HCT116 (cell line): ENCODE measurements around the gene PLEKHG3. TPM values are rescaled to one million over a fixed set of nuclear protein-coding genes. Genes with fewer than 3 reads are reported as not detected.

Source experiments
- ATAC-seq: fragments of 200-7000 bp; cut with Tn5 transposase; 2 replicates; pipeline ENCODE4 v1.9.1; 2020; ENCODE audit warnings: mild to moderate bottlenecking, moderate library complexity
- BruUV-seq: library from RNA; stranded (reverse); fragments of 400-500 nt; replicated peaks from 2 replicates; lab custom pipeline; 2021; lab: Mats Ljungman, UMichigan
- CTCF ChIA-PET: fragments of 300-600 bp; sonication (Branson Sonifier 250); formaldehyde crosslinking; loops from one replicate; lab custom pipeline; 2021; ENCODE audit warnings: antibody characterized with exemption; lab: Charles Lee
- POLR2A ChIA-PET: fragments of 300-600, 350-600 bp; sonication (Branson Sonifier 250); formaldehyde crosslinking; loops from one replicate; lab custom pipeline; 2021; ENCODE audit warnings: antibody characterized with exemption; lab: Charles Lee
- RAD21 ChIA-PET, 2 experiments: fragments of 300-600 bp; sonication (Branson Sonifier 250); formaldehyde crosslinking; loops; one replicate each; lab custom pipeline; 2023; ENCODE audit warnings: low total read pairs in 2 of 2; ENCODE audit not compliant: uncharacterized antibody in 2 of 2, unreplicated experiment in 2 of 2, low non-redundant PET in 1 of 2; lab: Charles Lee
- DNase-seq: peaks from one replicate; pipeline ENCODE4 v3.0.0-alpha.2; 2010; ENCODE audit warnings: low read depth, low spot score
- H2AFZ ChIP-seq: fragments of 200-600 bp; shearing (Covaris generic), sonication (generic); 2 replicates; pipeline ENCODE4 v1.6.1; 2017; ENCODE audit warnings: low read depth, mixed run types, mixed read lengths, antibody characterized with exemption, low read length; ENCODE audit not compliant: poor library complexity, severe bottlenecking
- H3K27ac ChIP-seq: 2 replicates; pipeline ENCODE4 v1.5.1; 2012; ENCODE audit warnings: low read depth, low read length
- H3K27me3 ChIP-seq: fragments of 200-600 bp; sonication (generic); 2 replicates; pipeline ENCODE4 v1.6.1; 2016; ENCODE audit warnings: mixed run types, low read length, mixed read lengths; ENCODE audit not compliant: insufficient read depth
- H3K36me3 ChIP-seq, 2 experiments: fragments of 200-500 bp in 1 of 2; fragments of 200-600 bp in 1 of 2; sonication (Bioruptor generic) in 1 of 2; sonication (generic) in 1 of 2; 2 replicates each; pipeline versions ENCODE4 v1.5.1 to v1.6.1; 2014 to 2016; ENCODE audit warnings: low read length in 2 of 2, inconsistent platforms in 1 of 2, mixed read lengths in 1 of 2, mixed run types in 1 of 2; ENCODE audit not compliant: insufficient read depth in 2 of 2, control insufficient read depth in 1 of 2
- H3K4me1 ChIP-seq, 2 experiments: fragments of 200-600 bp in 1 of 2; sonication (generic) in 1 of 2; 2 replicates each; pipeline versions ENCODE4 v1.5.1 to v1.6.1; 2012 to 2017; ENCODE audit warnings: low read length in 2 of 2, inconsistent platforms in 1 of 2, mild to moderate bottlenecking in 1 of 2, mixed read lengths in 1 of 2, mixed run types in 1 of 2, moderate library complexity in 1 of 2; ENCODE audit not compliant: insufficient read depth in 2 of 2, control insufficient read depth in 1 of 2
- H3K4me2 ChIP-seq: fragments of 200-600 bp; sonication (generic); 2 replicates; pipeline ENCODE4 v1.6.1; 2017; ENCODE audit warnings: mixed run types, low read length, mixed read lengths
- H3K4me3 ChIP-seq, 2 experiments: fragments of 200-600 bp in 1 of 2; sonication (generic) in 1 of 2; replicated peaks in 1 of 2; 2 replicates each; pipeline ENCODE4 v1.5.1; 2011 to 2016; ENCODE audit warnings: low read length in 2 of 2, control low read depth in 1 of 2, low read depth in 1 of 2, mild to moderate bottlenecking in 1 of 2, mixed read lengths in 1 of 2, mixed run types in 1 of 2
- H3K79me2 ChIP-seq: fragments of 200-600 bp; sonication (generic); 2 replicates; pipeline ENCODE4 v1.6.1; 2017; ENCODE audit warnings: mild to moderate bottlenecking, mixed run types, low read length, moderate library complexity, mixed read lengths; ENCODE audit not compliant: insufficient read depth
- H3K9ac ChIP-seq: fragments of 200-600 bp; sonication (generic); 2 replicates; pipeline ENCODE4 v1.6.1; 2016; ENCODE audit warnings: low read length, mixed read lengths
- H3K9me2 ChIP-seq: fragments of 200-600 bp; sonication (generic), shearing (Covaris generic); 2 replicates; pipeline ENCODE4 v1.6.1; 2017; ENCODE audit warnings: mixed run types, mild to moderate bottlenecking, moderate library complexity; ENCODE audit not compliant: insufficient read depth
- H3K9me3 ChIP-seq, 2 experiments: fragments of 200-500 bp in 1 of 2; fragments of 200-600 bp in 1 of 2; sonication (Bioruptor generic) in 1 of 2; sonication (generic) in 1 of 2; 2 replicates each; pipeline ENCODE4 v1.6.1; 2014 to 2017; ENCODE audit warnings: low read length in 2 of 2, mixed read lengths in 2 of 2, inconsistent platforms in 1 of 2, low read depth in 1 of 2, mild to moderate bottlenecking in 1 of 2, mixed run types in 1 of 2, moderate library complexity in 1 of 2; ENCODE audit not compliant: control insufficient read depth in 1 of 2, insufficient read depth in 1 of 2
- H4K20me1 ChIP-seq: fragments of 200-600 bp; sonication (generic), shearing (Covaris generic); 2 replicates; pipeline ENCODE4 v1.6.1; 2017; ENCODE audit warnings: mixed run types, mild to moderate bottlenecking, moderate library complexity; ENCODE audit not compliant: insufficient read depth
- CBX3 ChIP-seq: IDR thresholded peaks from 2 replicates; pipeline ENCODE4 v1.6.1; 2012; ENCODE audit warnings: low read depth
- CEBPB ChIP-seq: IDR thresholded peaks from 2 replicates; pipeline ENCODE4 v1.6.1; 2012; ENCODE audit warnings: low read depth
- ELF1 ChIP-seq: IDR thresholded peaks from 2 replicates; pipeline ENCODE4 v1.6.1; 2012; ENCODE audit warnings: low read depth, borderline replicate concordance
- EZH2 ChIP-seq: fragments of 200-600 bp; sonication (generic); IDR thresholded peaks from 2 replicates; pipeline ENCODE4 v1.6.1; 2017; ENCODE audit warnings: antibody characterized with exemption, mixed run types
- EZH2phosphoT487 ChIP-seq: fragments of 200-600 bp; IDR thresholded peaks from 2 replicates; pipeline ENCODE4 v1.6.1; 2018; ENCODE audit warnings: antibody characterized with exemption, borderline replicate concordance
- FOSL1 ChIP-seq: IDR thresholded peaks from 2 replicates; pipeline ENCODE4 v1.6.1; 2012; ENCODE audit warnings: low read depth
- JUND ChIP-seq: IDR thresholded peaks from 2 replicates; pipeline ENCODE4 v1.6.1; 2012
- MAX ChIP-seq: IDR thresholded peaks from 2 replicates; pipeline ENCODE4 v1.6.1; 2012
- POLR2A ChIP-seq: IDR thresholded peaks from 2 replicates; pipeline ENCODE4 v1.7.0; 2011; ENCODE audit warnings: borderline replicate concordance; ENCODE audit not compliant: insufficient read depth, insufficient read length; ENCODE audit errors: extremely low read depth
- SIN3A ChIP-seq: IDR thresholded peaks from 2 replicates; pipeline ENCODE4 v1.6.1; 2012; ENCODE audit warnings: low read depth
- SP1 ChIP-seq: IDR thresholded peaks from 2 replicates; pipeline ENCODE4 v1.6.1; 2012; ENCODE audit warnings: low read depth
- SRF ChIP-seq: IDR thresholded peaks from 2 replicates; pipeline ENCODE4 v1.6.1; 2012; ENCODE audit warnings: low read depth
- TCF7L2 ChIP-seq: IDR thresholded peaks from 2 replicates; pipeline ENCODE4 v1.7.0; 2011; ENCODE audit warnings: borderline replicate concordance, inconsistent platforms; ENCODE audit not compliant: insufficient read depth, insufficient read length; ENCODE audit errors: extremely low read depth
- YY1 ChIP-seq: IDR thresholded peaks from 2 replicates; pipeline ENCODE4 v1.6.1; 2011; ENCODE audit warnings: low read length, low read depth, moderate library complexity, mild to moderate bottlenecking; ENCODE audit not compliant: insufficient replicate concordance; ENCODE audit errors: extremely low read depth
- ZBTB33 ChIP-seq: IDR thresholded peaks from 2 replicates; pipeline ENCODE4 v1.6.1; 2011; ENCODE audit warnings: mild to moderate bottlenecking, low read length, moderate library complexity; ENCODE audit not compliant: insufficient replicate concordance; ENCODE audit errors: extremely low read depth
- ZFX ChIP-seq: fragments of 450-650 bp; IDR thresholded peaks from 2 replicates; pipeline ENCODE4 v1.6.1; 2017
- ZNF274 ChIP-seq: fragments of 200-500 bp; sonication (Bioruptor generic); IDR thresholded peaks from 2 replicates; pipeline ENCODE4 v1.6.1; 2014; ENCODE audit warnings: mild to moderate bottlenecking, low read depth, low read length, inconsistent platforms
- intact Hi-C: fragments of 100-400 bp; cut with micrococcal nuclease; formaldehyde crosslinking; loops from 2 replicates; pipeline ENCODE4 v1.10.0; 2022
- total RNA-seq: library from RNA; stranded (reverse); gene quantifications from one replicate; pipeline ENCODE4 v1.2.1, GENCODE V29; 2021; ENCODE audit not compliant: unreplicated experiment
- TF ChIP-seq, protein P1 (sequence below), 3 experiments: fragments of 200-600 bp in 1 of 3; sonication (generic) in 1 of 3; IDR thresholded peaks in 2 of 3; conservative IDR thresholded peaks in 1 of 3; 2 replicates each; pipeline ENCODE4 v1.5.1; 2012 to 2017; ENCODE audit warnings: low read depth in 2 of 3, low read length in 2 of 3, antibody characterized with exemption in 1 of 3, borderline replicate concordance in 1 of 3, control low read depth in 1 of 3, mild to moderate bottlenecking in 1 of 3, mixed read lengths in 1 of 3, mixed run types in 1 of 3, moderate library complexity in 1 of 3; ENCODE audit not compliant: insufficient read depth in 1 of 3
- TF ChIP-seq, protein P2 (sequence below): IDR thresholded peaks from 2 replicates; pipeline ENCODE4 v1.6.1; 2012; ENCODE audit warnings: low read depth

PLEKHG3 gene
- total RNA-seq, 1 experiment from 2014 or later: 55.6 TPM

GRCh38 chr14:64743061-64743460 lies 38.8 kb downstream of the PLEKHG3 start:
- Histone ChIP-seq H3K9me3 (no peaks in the 10 kb centered on the region), H3K4me3 (no peak overlapping the region), H3K79me2 (no peaks in the 10 kb centered on the region), H3K36me3 (peaks cover 26 to 38% of the 10 kb centered on the region in 2 experiments), H2AFZ (no peak overlapping the region), H3K9ac (no peak overlapping the region), H3K4me2 (no peak overlapping the region), H3K27me3 (no peaks in the 10 kb centered on the region), H3K9me2 (no peaks in the 10 kb centered on the region), H3K27ac (no peak overlapping the region), H3K4me1 (no peaks in the 10 kb centered on the region), H4K20me1 (no peaks in the 10 kb centered on the region)
- ChIA-PET POLR2A (no interaction called here), CTCF (no interaction called here), RAD21 (no interaction called here)
- TF ChIP-seq, protein P1, sequence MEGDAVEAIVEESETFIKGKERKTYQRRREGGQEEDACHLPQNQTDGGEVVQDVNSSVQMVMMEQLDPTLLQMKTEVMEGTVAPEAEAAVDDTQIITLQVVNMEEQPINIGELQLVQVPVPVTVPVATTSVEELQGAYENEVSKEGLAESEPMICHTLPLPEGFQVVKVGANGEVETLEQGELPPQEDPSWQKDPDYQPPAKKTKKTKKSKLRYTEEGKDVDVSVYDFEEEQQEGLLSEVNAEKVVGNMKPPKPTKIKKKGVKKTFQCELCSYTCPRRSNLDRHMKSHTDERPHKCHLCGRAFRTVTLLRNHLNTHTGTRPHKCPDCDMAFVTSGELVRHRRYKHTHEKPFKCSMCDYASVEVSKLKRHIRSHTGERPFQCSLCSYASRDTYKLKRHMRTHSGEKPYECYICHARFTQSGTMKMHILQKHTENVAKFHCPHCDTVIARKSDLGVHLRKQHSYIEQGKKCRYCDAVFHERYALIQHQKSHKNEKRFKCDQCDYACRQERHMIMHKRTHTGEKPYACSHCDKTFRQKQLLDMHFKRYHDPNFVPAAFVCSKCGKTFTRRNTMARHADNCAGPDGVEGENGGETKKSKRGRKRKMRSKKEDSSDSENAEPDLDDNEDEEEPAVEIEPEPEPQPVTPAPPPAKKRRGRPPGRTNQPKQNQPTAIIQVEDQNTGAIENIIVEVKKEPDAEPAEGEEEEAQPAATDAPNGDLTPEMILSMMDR (IDR thresholded peaks at IDR 0.05 in 2 of 3, conservative IDR thresholded peaks at IDR 0.05 in 1 of 3; ENCODE audit: borderline replicate concordance in 1 of 3, insufficient read depth in 1 of 3, low read depth in 2 of 3, low read length in 2 of 3): no peak
- TF ChIP-seq EZH2 (no peak), TCF7L2 (no peak), ZFX (no peak), EZH2phosphoT487 (no peak), FOSL1 (no peak), YY1 (no peak), SP1 (no peak), SRF (no peak), ZNF274 (no peak), SIN3A (no peak), POLR2A (no peak), JUND (no peak), ZBTB33 (no peak), CEBPB (no peak), ELF1 (no peak), CBX3 (no peak), MAX (no peak)
- TF ChIP-seq, protein P2, sequence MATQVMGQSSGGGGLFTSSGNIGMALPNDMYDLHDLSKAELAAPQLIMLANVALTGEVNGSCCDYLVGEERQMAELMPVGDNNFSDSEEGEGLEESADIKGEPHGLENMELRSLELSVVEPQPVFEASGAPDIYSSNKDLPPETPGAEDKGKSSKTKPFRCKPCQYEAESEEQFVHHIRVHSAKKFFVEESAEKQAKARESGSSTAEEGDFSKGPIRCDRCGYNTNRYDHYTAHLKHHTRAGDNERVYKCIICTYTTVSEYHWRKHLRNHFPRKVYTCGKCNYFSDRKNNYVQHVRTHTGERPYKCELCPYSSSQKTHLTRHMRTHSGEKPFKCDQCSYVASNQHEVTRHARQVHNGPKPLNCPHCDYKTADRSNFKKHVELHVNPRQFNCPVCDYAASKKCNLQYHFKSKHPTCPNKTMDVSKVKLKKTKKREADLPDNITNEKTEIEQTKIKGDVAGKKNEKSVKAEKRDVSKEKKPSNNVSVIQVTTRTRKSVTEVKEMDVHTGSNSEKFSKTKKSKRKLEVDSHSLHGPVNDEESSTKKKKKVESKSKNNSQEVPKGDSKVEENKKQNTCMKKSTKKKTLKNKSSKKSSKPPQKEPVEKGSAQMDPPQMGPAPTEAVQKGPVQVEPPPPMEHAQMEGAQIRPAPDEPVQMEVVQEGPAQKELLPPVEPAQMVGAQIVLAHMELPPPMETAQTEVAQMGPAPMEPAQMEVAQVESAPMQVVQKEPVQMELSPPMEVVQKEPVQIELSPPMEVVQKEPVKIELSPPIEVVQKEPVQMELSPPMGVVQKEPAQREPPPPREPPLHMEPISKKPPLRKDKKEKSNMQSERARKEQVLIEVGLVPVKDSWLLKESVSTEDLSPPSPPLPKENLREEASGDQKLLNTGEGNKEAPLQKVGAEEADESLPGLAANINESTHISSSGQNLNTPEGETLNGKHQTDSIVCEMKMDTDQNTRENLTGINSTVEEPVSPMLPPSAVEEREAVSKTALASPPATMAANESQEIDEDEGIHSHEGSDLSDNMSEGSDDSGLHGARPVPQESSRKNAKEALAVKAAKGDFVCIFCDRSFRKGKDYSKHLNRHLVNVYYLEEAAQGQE: no peak
- DNase-seq (no peak), ATAC-seq (no peak)
- BruUV-seq: no TSS peak
- intact Hi-C loops: no loop called here
